K562 (cell line): Measurements from ENCODE around the gene ZNF8. TPM values are rescaled to one million over a fixed set of nuclear protein-coding genes. Genes with fewer than 3 reads are reported as not detected.

Source experiments
- ATF6 ChIP-seq: sonication (generic); formaldehyde crosslinking; IDR thresholded peaks from 2 replicates; pipeline ENCODE4 v1.4.0; 2020; ENCODE audit warnings: mild to moderate bottlenecking, missing genetic modification reagents
- CC2D1A ChIP-seq: fragments of 450-650 bp; IDR thresholded peaks from 2 replicates; pipeline ENCODE4 v1.6.1; 2017; ENCODE audit warnings: mild to moderate bottlenecking
- DIDO1 ChIP-seq: fragments of 450-650 bp; IDR thresholded peaks from 2 replicates; pipeline ENCODE4 v1.6.1; 2016; ENCODE audit warnings: low read depth, missing biosample characterization, missing genetic modification characterization
- FOXK1 ChIP-seq: sonication (generic); formaldehyde crosslinking; IDR thresholded peaks from 2 replicates; pipeline ENCODE4 v1.8.0; 2022; ENCODE audit warnings: missing genetic modification reagents, mild to moderate bottlenecking, borderline replicate concordance
- FOXM1 ChIP-seq, 2 experiments: fragments of 450-650 bp in 1 of 2; sonication (generic) in 1 of 2; formaldehyde crosslinking in 1 of 2; IDR thresholded peaks; 2 replicates each; pipeline versions ENCODE4 v1.6.1 to v1.9.0; 2017 to 2022; ENCODE audit warnings: low read depth in 2 of 2, mild to moderate bottlenecking in 2 of 2, missing genetic modification reagents in 1 of 2, moderate library complexity in 1 of 2
- KDM4B ChIP-seq, 2 experiments: fragments of 450-650 bp in 1 of 2; sonication (generic) in 1 of 2; IDR thresholded peaks; 2 replicates each; pipeline ENCODE4 v1.6.1; 2016 to 2017; ENCODE audit warnings: borderline replicate concordance in 2 of 2, antibody characterized with exemption in 1 of 2, low read depth in 1 of 2, mild to moderate bottlenecking in 1 of 2
- MCM2 ChIP-seq: fragments of 450-650 bp; IDR thresholded peaks from 2 replicates; pipeline ENCODE4 v1.6.1; 2017; ENCODE audit warnings: low read depth, mild to moderate bottlenecking
- NCOA2 ChIP-seq, 2 experiments: fragments of 450-650 bp; IDR thresholded peaks; 2 replicates each; pipeline ENCODE4 v1.6.1; 2018; ENCODE audit warnings: mild to moderate bottlenecking in 2 of 2, moderate library complexity in 1 of 2; ENCODE audit not compliant: partially characterized antibody in 2 of 2
- SRF ChIP-seq, 2 experiments: fragments of 250-450, 450-650 bp in 1 of 2; sonication (Bioruptor Pico) in 1 of 2; sonication (generic) in 1 of 2; formaldehyde crosslinking; IDR thresholded peaks; 2 replicates each; pipeline versions ENCODE4 v1.5.0 to v1.5.1; 2020 to 2022; ENCODE audit warnings: mild to moderate bottlenecking in 1 of 2, missing genetic modification reagents in 1 of 2
- SRSF1 ChIP-seq: fragments of 200-400 bp; formaldehyde crosslinking; IDR thresholded peaks from 2 replicates; pipeline ENCODE4 v1.6.1; 2017; ENCODE audit warnings: mild to moderate bottlenecking, low read depth, low read length, moderate library complexity
- TAF9B ChIP-seq: fragments of 450-650 bp; IDR thresholded peaks from 2 replicates; pipeline ENCODE4 v1.6.1; 2018; ENCODE audit warnings: mild to moderate bottlenecking; ENCODE audit not compliant: partially characterized antibody
- TARDBP ChIP-seq: fragments of 450-650 bp; IDR thresholded peaks from 2 replicates; pipeline ENCODE4 v1.6.1; 2016
- YBX1 ChIP-seq: fragments of 450-650 bp; IDR thresholded peaks from 2 replicates; pipeline ENCODE4 v1.7.1; 2016; ENCODE audit warnings: mild to moderate bottlenecking
- ZBTB7A ChIP-seq: IDR thresholded peaks from 2 replicates; pipeline ENCODE4 v1.6.1; 2011; ENCODE audit warnings: low read depth, mild to moderate bottlenecking, low read length, moderate library complexity, borderline replicate concordance; ENCODE audit not compliant: control insufficient read depth
- ZFP30 ChIP-seq: fragments of 250-450 bp; sonication (Bioruptor Pico); IDR thresholded peaks from 2 replicates; pipeline ENCODE4 v1.8.0; 2022; ENCODE audit warnings: moderate library complexity, mild to moderate bottlenecking, inconsistent platforms, borderline replicate concordance
- ZNF175 ChIP-seq: fragments of 200-800 bp; sonication (Bioruptor generic); IDR thresholded peaks from 2 replicates; pipeline ENCODE4 v1.6.1; 2016; ENCODE audit warnings: low read depth, mild to moderate bottlenecking, missing genetic modification characterization, missing compliant biosample characterization
- ZNF217 ChIP-seq: sonication (generic); formaldehyde crosslinking; IDR thresholded peaks from 2 replicates; pipeline ENCODE4 v1.8.0; 2022; ENCODE audit warnings: mild to moderate bottlenecking, missing genetic modification reagents
- ZNF311 ChIP-seq: fragments of 250-450 bp; sonication (Bioruptor Pico); IDR thresholded peaks from 2 replicates; pipeline ENCODE4 v1.4.0; 2020; ENCODE audit warnings: mild to moderate bottlenecking, moderate library complexity
- ZNF766 ChIP-seq: fragments of 200-800 bp; sonication (Bioruptor generic); conservative IDR thresholded peaks from 2 replicates; pipeline ENCODE4 v1.6.1; 2016; ENCODE audit warnings: missing genetic modification characterization, missing compliant biosample characterization
- polyA plus RNA-seq, 8 experiments: library from polyadenylated mRNA; depleted of rRNA in 4 of 8; stranded (reverse) in 5 of 8; unstranded in 3 of 8; fragments of >200 nt; fragmentation: Nextera tagmentation in 2 of 8; fragmentation: Illumina TruSeq in 1 of 8; extraction: Ambion mirVana in 2 of 8; extraction: Trizol in 1 of 8; gene quantifications; 2 replicates each; pipeline versions ENCODE4 v1.2.1 to v1.2.3, GENCODE V29; 2011 to 2014; ENCODE audit warnings: inconsistent platforms in 1 of 8, missing spikeins in 1 of 8
- total RNA-seq, 7 experiments: library from RNA; depleted of rRNA in 6 of 7; stranded (reverse); fragments of >200 nt in 6 of 7; fragmentation: Illumina TruSeq in 2 of 7; extraction: Trizol in 2 of 7; gene quantifications; 2 replicates each; pipeline versions ENCODE4 v1.2.1 to v1.2.3, GENCODE V29; 2011 to 2021; ENCODE audit warnings: low replicate concordance in 1 of 7
- TF ChIP-seq, protein P1 (sequence below): fragments of 200-400 bp; formaldehyde crosslinking; IDR thresholded peaks from 2 replicates; pipeline ENCODE4 v1.6.1; 2017; ENCODE audit warnings: mild to moderate bottlenecking, low read depth, low read length, moderate library complexity
- TF ChIP-seq, protein P2 (sequence below), 2 experiments: IDR thresholded peaks; 2 replicates each; pipeline ENCODE4 v1.6.1; 2011; ENCODE audit warnings: borderline replicate concordance in 1 of 2, control low read depth in 1 of 2, low read depth in 1 of 2, low read length in 1 of 2, mild to moderate bottlenecking in 1 of 2, mixed read lengths in 1 of 2, moderate library complexity in 1 of 2; ENCODE audit not compliant: insufficient read depth in 1 of 2, insufficient read length in 1 of 2, poor library complexity in 1 of 2, severe bottlenecking in 1 of 2; ENCODE audit errors: extremely low read depth in 1 of 2

Gene ZNF8
- total and polyA plus RNA-seq, 9 of the 15 experiments (the other 6 are each of a cell fraction or from before 2014, with no cell fraction given) = 0.71 to 7.7 (median 4.7) TPM

DNA sequence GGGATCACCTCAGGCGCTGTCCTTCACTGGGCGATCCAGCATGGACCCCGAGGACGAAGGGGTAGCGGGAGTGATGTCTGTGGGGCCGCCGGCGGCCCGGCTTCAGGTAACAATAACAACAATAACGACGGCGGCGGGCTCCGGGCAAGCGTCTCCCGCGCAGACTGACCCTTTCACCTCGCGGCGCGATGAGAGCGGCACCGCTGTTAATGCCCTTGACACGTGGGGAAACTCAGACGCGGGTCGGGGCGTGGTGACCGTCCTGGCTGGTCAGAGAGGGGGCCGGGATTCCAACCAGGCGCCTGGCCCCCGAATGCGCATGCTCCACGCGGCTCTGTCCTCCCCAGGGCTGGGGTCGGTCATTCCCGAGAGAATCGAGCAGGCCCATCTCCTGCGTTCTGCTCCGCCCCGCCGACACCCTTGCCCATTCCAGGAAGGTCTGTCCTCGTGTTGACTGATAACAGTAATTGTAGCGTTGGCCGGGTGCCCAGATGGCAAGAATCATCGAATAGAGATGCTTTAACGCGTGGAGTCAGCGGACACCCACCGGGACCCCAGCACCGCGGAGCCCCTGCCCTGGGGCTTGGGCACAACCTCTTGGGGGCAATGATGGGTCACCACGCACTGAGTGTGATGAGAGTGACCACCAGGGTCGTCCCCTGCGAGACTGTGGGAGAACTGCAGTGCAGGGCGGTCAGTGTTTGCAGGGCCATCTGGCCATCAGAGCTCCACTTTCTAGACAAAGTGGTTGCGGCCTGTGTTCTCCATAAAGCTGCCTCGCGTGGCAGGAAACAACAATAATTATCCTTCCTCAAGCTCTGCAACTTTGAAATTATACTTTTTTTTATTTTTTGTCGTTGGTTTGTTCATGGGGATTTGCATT lies 528 bp downstream of the ZNF8 start (continued):
- TF ChIP-seq, protein P1, sequence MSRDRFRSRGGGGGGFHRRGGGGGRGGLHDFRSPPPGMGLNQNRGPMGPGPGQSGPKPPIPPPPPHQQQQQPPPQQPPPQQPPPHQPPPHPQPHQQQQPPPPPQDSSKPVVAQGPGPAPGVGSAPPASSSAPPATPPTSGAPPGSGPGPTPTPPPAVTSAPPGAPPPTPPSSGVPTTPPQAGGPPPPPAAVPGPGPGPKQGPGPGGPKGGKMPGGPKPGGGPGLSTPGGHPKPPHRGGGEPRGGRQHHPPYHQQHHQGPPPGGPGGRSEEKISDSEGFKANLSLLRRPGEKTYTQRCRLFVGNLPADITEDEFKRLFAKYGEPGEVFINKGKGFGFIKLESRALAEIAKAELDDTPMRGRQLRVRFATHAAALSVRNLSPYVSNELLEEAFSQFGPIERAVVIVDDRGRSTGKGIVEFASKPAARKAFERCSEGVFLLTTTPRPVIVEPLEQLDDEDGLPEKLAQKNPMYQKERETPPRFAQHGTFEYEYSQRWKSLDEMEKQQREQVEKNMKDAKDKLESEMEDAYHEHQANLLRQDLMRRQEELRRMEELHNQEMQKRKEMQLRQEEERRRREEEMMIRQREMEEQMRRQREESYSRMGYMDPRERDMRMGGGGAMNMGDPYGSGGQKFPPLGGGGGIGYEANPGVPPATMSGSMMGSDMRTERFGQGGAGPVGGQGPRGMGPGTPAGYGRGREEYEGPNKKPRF = no peak
- TF ChIP-seq TAF9B (no peak), FOXM1 (IDR thresholded peaks at IDR 0.05; ENCODE audit: low read depth) (no peak), FOXM1 (CRISPR knock-in tag; IDR thresholded peaks at IDR 0.05; ENCODE audit: low read depth) (no peak; the same call in 1 of the 2 replicates), ZNF217 (CRISPR knock-in tag) (no peak), MCM2 (no peak), ZNF766 (CRISPR knock-in tag) (peak; percentile 76; the same call in 1 of the 2 replicates), ZFP30 (no peak), CC2D1A (no peak), NCOA2 (IDR thresholded peaks at IDR 0.05; ENCODE audit: partially characterized antibody in 2 of 2) (no peak), FOXK1 (CRISPR knock-in tag) (no peak), DIDO1 (tag) (no peak), SRF (CRISPR knock-in tag; IDR thresholded peaks at IDR 0.05) (0 out of 4 replicates have a peak, but pooled peaks of 1 of the 2 experiments have one; percentile 14), SRSF1 (no peak), ATF6 (peak; percentile 89), ZBTB7A (peak; percentile 83; the same call in 1 of the 2 replicates), TARDBP (no peak), ZNF311 (CRISPR knock-in tag) (no peak), YBX1 (no peak), ZNF175 (CRISPR knock-in tag) (no peak), KDM4B (IDR thresholded peaks at IDR 0.05; ENCODE audit: borderline replicate concordance in 2 of 2, low read depth in 1 of 2) (0 out of 4 replicates have a peak, but pooled peaks of 1 of the 2 experiments have one; percentile 43)
- TF ChIP-seq, protein P2, sequence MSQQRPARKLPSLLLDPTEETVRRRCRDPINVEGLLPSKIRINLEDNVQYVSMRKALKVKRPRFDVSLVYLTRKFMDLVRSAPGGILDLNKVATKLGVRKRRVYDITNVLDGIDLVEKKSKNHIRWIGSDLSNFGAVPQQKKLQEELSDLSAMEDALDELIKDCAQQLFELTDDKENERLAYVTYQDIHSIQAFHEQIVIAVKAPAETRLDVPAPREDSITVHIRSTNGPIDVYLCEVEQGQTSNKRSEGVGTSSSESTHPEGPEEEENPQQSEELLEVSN (IDR thresholded peaks at IDR 0.05; ENCODE audit: borderline replicate concordance in 1 of 2, extremely low read depth in 1 of 2, insufficient read depth in 1 of 2, insufficient read length in 1 of 2, low read depth in 1 of 2, low read length in 1 of 2, poor library complexity in 1 of 2, severe bottlenecking in 1 of 2) = peak; percentile 48 to 67
